ENCODE measurements around the gene KLHL41.
A peak's percentile ranks its signal among the peaks of the same experiment; 100 is the strongest.
"Not testable (repeated sequence)": the region's sequence is repeated elsewhere in the genome, so short reads cannot be mapped to it uniquely, and the experiment has no call there.

The KLHL41 gene

GRCh38 chr2:169510496-169510895 lies 994 bp downstream of the KLHL41 start:
- no peak for DNase-seq (ENCODE audit: low read depth)

GRCh38 chr2:169511818-169512217 lies 2.3 kb downstream of the KLHL41 start:
- DNase-seq (ENCODE audit: low read depth), result no peak

GRCh38 chr2:169512525-169512924 lies 3.0 kb downstream of the KLHL41 start:
- DNase-seq (ENCODE audit: low read depth), result no peak

- DNase-seq (ENCODE audit: low read depth), result no peak
Measured at GRCh38 chr2:169513094-169513493, 3.6 kb downstream of the KLHL41 start.

- no peak for DNase-seq (ENCODE audit: low read depth)
Measured at GRCh38 chr2:169513926-169514325, 4.4 kb downstream of the KLHL41 start.

- not testable (repeated sequence) for DNase-seq (ENCODE audit: low read depth)
Measured at GRCh38 chr2:169514758-169515157, 5.3 kb downstream of the KLHL41 start.

GRCh38 chr2:169516488-169516995 lies 7.0 kb downstream of the KLHL41 start:
- not testable (repeated sequence) for DNase-seq (ENCODE audit: low read depth)

GRCh38 chr2:169520896-169521295 lies 11.4 kb downstream of the KLHL41 start:
- no peak for DNase-seq (ENCODE audit: low read depth)

GRCh38 chr2:169523681-169524080 lies 14.2 kb downstream of the KLHL41 start:
- DNase-seq (ENCODE audit: low read depth), result no peak

GRCh38 chr2:169525434-169525833 lies 15.9 kb downstream of the KLHL41 start:
- no peak for DNase-seq (ENCODE audit: low read depth)

GRCh38 chr2:169526451-169526850 lies 16.9 kb downstream of the KLHL41 start:
- no peak for DNase-seq (ENCODE audit: low read depth)

- DNase-seq (ENCODE audit: low read depth), result peak; percentile 60
Measured at GRCh38 chr2:169528271-169528701, 18.8 kb downstream of the KLHL41 start.

- DNase-seq (ENCODE audit: low read depth), result not testable (repeated sequence)
Measured at GRCh38 chr2:169539460-169539859, 30.0 kb downstream of the KLHL41 start.

- DNase-seq (ENCODE audit: low read depth), result no peak
Measured at GRCh38 chr2:169540146-169540545, 30.6 kb downstream of the KLHL41 start.

GRCh38 chr2:169542433-169542832 lies 32.9 kb downstream of the KLHL41 start:
- no peak for DNase-seq (ENCODE audit: low read depth)

- no peak for DNase-seq (ENCODE audit: low read depth)
Measured at GRCh38 chr2:169546756-169547155, 37.3 kb downstream of the KLHL41 start.

GRCh38 chr2:169561364-169561763 lies 51.9 kb downstream of the KLHL41 start:
- no peak for DNase-seq (ENCODE audit: low read depth)

GRCh38 chr2:169562084-169562483 lies 52.6 kb downstream of the KLHL41 start:
- DNase-seq (ENCODE audit: low read depth), result not testable (repeated sequence)

GRCh38 chr2:169562519-169562918 lies 53.0 kb downstream of the KLHL41 start:
- DNase-seq (ENCODE audit: low read depth), result no peak

GRCh38 chr2:169565686-169566085 lies 56.2 kb downstream of the KLHL41 start:
- DNase-seq (ENCODE audit: low read depth), result no peak

GRCh38 chr2:169569948-169570347 lies 60.4 kb downstream of the KLHL41 start:
- DNase-seq (ENCODE audit: low read depth), result no peak

GRCh38 chr2:169570752-169571151 lies 61.2 kb downstream of the KLHL41 start:
- not testable (repeated sequence) for DNase-seq (ENCODE audit: low read depth)

GRCh38 chr2:169571571-169571970 lies 62.1 kb downstream of the KLHL41 start:
- DNase-seq (ENCODE audit: low read depth), result no peak

GRCh38 chr2:169572189-169572588 lies 62.7 kb downstream of the KLHL41 start:
- no peak for DNase-seq (ENCODE audit: low read depth)

GRCh38 chr2:169572821-169573159 lies 63.3 kb downstream of the KLHL41 start:
- DNase-seq (ENCODE audit: low read depth), result no peak
